ENCODE measurements around the gene PLA2G4B. TPM values are rescaled to one million over a fixed set of nuclear protein-coding genes. Genes with fewer than 3 reads are reported as not detected.

PLA2G4B gene
- total and polyA plus RNA-seq, 2 of the 8 experiments (the other 6 are each of a cell fraction or from before 2014, with no cell fraction given) = 4.2 to 9.2 TPM

DNA sequence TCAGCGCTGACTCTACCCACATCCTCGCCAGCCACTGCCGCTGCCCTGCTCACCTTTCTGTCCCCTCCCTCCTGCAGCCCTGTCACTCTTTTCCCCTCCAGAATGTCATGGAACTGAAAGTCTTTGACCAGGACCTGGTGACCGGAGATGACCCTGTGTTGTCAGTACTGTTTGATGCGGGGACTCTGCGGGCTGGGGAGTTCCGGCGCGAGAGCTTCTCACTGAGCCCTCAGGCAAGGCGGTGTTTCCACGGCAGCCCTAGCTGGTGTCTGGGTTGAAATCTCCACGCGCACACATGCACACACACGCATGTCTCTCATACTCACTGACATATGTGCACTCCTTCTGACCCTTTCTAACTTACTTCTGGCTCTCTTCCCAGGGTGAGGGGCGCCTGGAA, 2.0 kb downstream of the PLA2G4B start:
- Histone ChIP-seq H2BK15ac (ENCODE audit: low read length) (no peak overlapping the region), H3K9me3 (ENCODE audit: insufficient read depth in 2 of 2, low read depth in 1 of 2, low read length in 1 of 2) (no peaks in the 10 kb centered on the region), H3K23ac (ENCODE audit: insufficient read length) (no peak overlapping the region), H3K36me3 (ENCODE audit: control insufficient read depth in 2 of 4, insufficient read depth in 4 of 4, low read length in 3 of 4) (no peaks in the 10 kb centered on the region), H2BK120ac (replicated peaks; ENCODE audit: low read depth, low read length) (no peak overlapping the region), H2BK12ac (ENCODE audit: low read depth, low read length) (no peak overlapping the region), H3K56ac (replicated peaks; ENCODE audit: insufficient read length, low read depth, low read length) (no peak overlapping the region), H2AFZ (ENCODE audit: low read length) (no peak overlapping the region), H2BK20ac (ENCODE audit: low read length) (no peak overlapping the region), H3K4me2 (ENCODE audit: insufficient read depth in 1 of 2, low read depth in 2 of 2, low read length in 2 of 2) (no peak overlapping the region), H2BK5ac (ENCODE audit: low read depth, low read length) (no peak overlapping the region), H4K91ac (replicated peaks; ENCODE audit: insufficient read length, low read length) (no peak overlapping the region), H3K27me3 (replicated peaks in 1 of 4; ENCODE audit: control insufficient read depth in 3 of 4, extremely low read depth in 1 of 4, insufficient read depth in 3 of 4, low read length in 3 of 4) (no peaks in the 10 kb centered on the region), H2AK5ac (ENCODE audit: low read depth, low read length) (no peak overlapping the region), H4K20me1 (replicated peaks in 1 of 2; ENCODE audit: control insufficient read depth in 1 of 2, insufficient read depth in 2 of 2, low read length in 2 of 2) (peaks cover 0 to 2% of the 10 kb centered on the region in 2 experiments), H3K14ac (ENCODE audit: insufficient read length) (no peak overlapping the region), H3K4me3 (ENCODE audit: extremely low read depth in 1 of 4, insufficient read depth in 2 of 4, low read depth in 3 of 4, low read length in 4 of 4) (no peak overlapping the region), H4K8ac (ENCODE audit: extremely low read depth, insufficient read depth, low read length) (no peak overlapping the region), H3K27ac (ENCODE audit: low read depth, low read length) (no peak overlapping the region), H3K79me1 (ENCODE audit: low read depth, low read length) (no peaks in the 10 kb centered on the region; the same call in 1 of the 2 replicates), H3K79me2 (ENCODE audit: control insufficient read depth in 1 of 2, insufficient read depth in 2 of 2, low read length in 2 of 2) (no peaks in the 10 kb centered on the region), H3K4ac (replicated peaks; ENCODE audit: insufficient read length, low read depth, low read length) (no peak overlapping the region), H3K9ac (replicated peaks in 1 of 4; ENCODE audit: extremely low read depth in 1 of 4, low read depth in 3 of 4, low read length in 3 of 4) (no peak overlapping the region), H3K18ac (ENCODE audit: extremely low read depth, low read length) (no peak overlapping the region), H3K4me1 (replicated peaks in 1 of 4; ENCODE audit: control insufficient read depth in 3 of 4, insufficient read depth in 4 of 4, low read length in 3 of 4) (no peaks in the 10 kb centered on the region), H3K23me2 (ENCODE audit: low read depth, low read length) (no peaks in the 10 kb centered on the region), H4K5ac (ENCODE audit: insufficient read length, low read depth, low read length) (no peak overlapping the region)
- CTCF ChIA-PET (ENCODE audit: partially characterized antibody) = interaction anchor here (0.7 to 4.0 kb wide), 3 partner anchors 11 to 30 kb away, joined by 3 to 14 read pairs (median 5); no protein-coding TSS in a partner anchor
- WGBS, 2 experiments (ENCODE audit: extremely low coverage in 1 of 2, insufficient coverage in 1 of 2, insufficient read length in 1 of 2, insufficient replicate concordance in 2 of 2, low coverage in 1 of 2, low lambda C conversion rate in 2 of 2, missing lambda C conversion rate in 1 of 2) = 87% methylated on average over 15 of the region's 15 CpGs; no CpG with 5 or more reads in 1 of the 2 experiments
- DNase-seq (ENCODE audit: low read depth in 1 of 2, low spot score in 2 of 2) = no peak
- no peak for FAIRE-seq
- POLR2A ChIA-PET (ENCODE audit: partially characterized antibody) = interaction anchor here (0.6 to 6.8 kb wide), 5 partner anchors 9 to 68 kb away, joined by 3 to 45 read pairs (median 4); no protein-coding TSS in a partner anchor
- TF ChIP-seq TEAD4 (IDR thresholded peaks at IDR 0.05; ENCODE audit: low read depth, low read length) (no peak), SAP30 (IDR thresholded peaks at IDR 0.05; ENCODE audit: insufficient read depth, insufficient replicate concordance, low read length) (no peak), RBBP5 (IDR thresholded peaks at IDR 0.05; ENCODE audit: borderline replicate concordance, low read depth, low read length) (no peak), CTBP2 (IDR thresholded peaks at IDR 0.05; ENCODE audit: borderline replicate concordance, insufficient read depth, insufficient read length, low read length) (no peak), KDM5A (IDR thresholded peaks at IDR 0.05; ENCODE audit: low read length) (no peak), TAF7 (optimal IDR thresholded peaks at IDR 0.05; ENCODE audit: borderline replicate concordance, low read depth, low read length) (no peak), TAF1 (IDR thresholded peaks at IDR 0.05; ENCODE audit: low read depth, low read length) (no peak), PHF8 (conservative IDR thresholded peaks at IDR 0.05; ENCODE audit: low read depth, low read length) (no peak), SUZ12 (IDR thresholded peaks at IDR 0.05; ENCODE audit: low read length) (no peak), SIX5 (IDR thresholded peaks at IDR 0.05; ENCODE audit: low read depth, low read length) (no peak), CEBPB (IDR thresholded peaks at IDR 0.05; ENCODE audit: low read depth, low read length) (no peak), NANOG (IDR thresholded peaks at IDR 0.05; ENCODE audit: insufficient read depth, low read depth, low read length, poor library complexity, severe bottlenecking) (no peak), HDAC2 (IDR thresholded peaks at IDR 0.05; ENCODE audit: borderline replicate concordance in 1 of 2, low read depth in 2 of 2, low read length in 2 of 2) (no peak), KDM1A (IDR thresholded peaks at IDR 0.05; ENCODE audit: borderline replicate concordance, low read length) (no peak)
